ENCODE results near the gene LENG9. TPM values are rescaled to one million over a fixed set of nuclear protein-coding genes. Genes with fewer than 3 reads are reported as not detected.
"Not testable (repeated sequence)": the region's sequence is repeated elsewhere in the genome, so short reads cannot be mapped to it uniquely, and the experiment has no call there.

LENG9 gene
- total RNA-seq = 10 to 100 TPM in 1 of 4 donors, 1 to 10 TPM in 3; 5.9 to 10.3 (median 9.4) TPM

DNA sequence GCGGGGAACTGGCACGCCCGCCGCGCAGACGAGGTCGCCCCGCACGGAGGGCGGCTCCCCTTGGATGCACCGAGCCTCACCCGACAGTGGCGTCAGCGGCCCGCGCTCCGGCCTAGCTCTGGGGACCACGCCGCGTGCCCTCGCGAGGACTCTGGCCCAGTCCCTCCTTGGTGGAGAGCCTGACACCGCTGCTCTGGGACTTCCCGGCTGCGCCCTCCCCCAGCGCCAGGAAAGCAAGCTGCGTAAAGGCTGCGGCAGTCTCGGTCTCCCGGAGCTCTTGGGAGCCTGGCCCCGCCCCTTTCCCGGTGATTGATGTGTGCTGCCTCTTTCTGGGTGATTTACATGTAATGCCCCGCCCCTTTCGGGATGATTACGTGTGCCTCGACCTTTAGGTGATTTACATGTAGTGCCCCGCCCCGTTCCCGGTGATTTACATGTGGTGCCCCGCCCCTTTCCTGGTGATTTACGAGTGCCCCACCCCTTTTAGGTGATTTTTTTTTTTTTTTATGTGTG lies at the start of gene LENG9:
Gene LENG9 (minus strand): TSS at position 248 of the 513 bp plus-strand sequence. CDS start 252 bp downstream, outside the sequence.
- Histone ChIP-seq H3K4me1 (peaks cover 0 to 77% (median 15%) of the 10 kb centered on the region in 4 donors), H3K36me3 (peaks cover 0 to 38% (median 18%) of the 10 kb centered on the region in 3 donors), H3K27me3 (no peaks in the 10 kb centered on the region), H3K27ac (peak within 1 kb of the TSS; percentile 90 to 96 (median 95)), H3K9me3 (no peaks in the 10 kb centered on the region), H3K4me3 (peak within 1 kb of the TSS; percentile 59 to 73 (median 72))
- TF ChIP-seq EP300 (IDR thresholded peaks at IDR 0.05) = peak; percentile 52 to 97
- TF ChIP-seq, protein P1, sequence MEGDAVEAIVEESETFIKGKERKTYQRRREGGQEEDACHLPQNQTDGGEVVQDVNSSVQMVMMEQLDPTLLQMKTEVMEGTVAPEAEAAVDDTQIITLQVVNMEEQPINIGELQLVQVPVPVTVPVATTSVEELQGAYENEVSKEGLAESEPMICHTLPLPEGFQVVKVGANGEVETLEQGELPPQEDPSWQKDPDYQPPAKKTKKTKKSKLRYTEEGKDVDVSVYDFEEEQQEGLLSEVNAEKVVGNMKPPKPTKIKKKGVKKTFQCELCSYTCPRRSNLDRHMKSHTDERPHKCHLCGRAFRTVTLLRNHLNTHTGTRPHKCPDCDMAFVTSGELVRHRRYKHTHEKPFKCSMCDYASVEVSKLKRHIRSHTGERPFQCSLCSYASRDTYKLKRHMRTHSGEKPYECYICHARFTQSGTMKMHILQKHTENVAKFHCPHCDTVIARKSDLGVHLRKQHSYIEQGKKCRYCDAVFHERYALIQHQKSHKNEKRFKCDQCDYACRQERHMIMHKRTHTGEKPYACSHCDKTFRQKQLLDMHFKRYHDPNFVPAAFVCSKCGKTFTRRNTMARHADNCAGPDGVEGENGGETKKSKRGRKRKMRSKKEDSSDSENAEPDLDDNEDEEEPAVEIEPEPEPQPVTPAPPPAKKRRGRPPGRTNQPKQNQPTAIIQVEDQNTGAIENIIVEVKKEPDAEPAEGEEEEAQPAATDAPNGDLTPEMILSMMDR (IDR thresholded peaks at IDR 0.05) = no peak
- TF ChIP-seq POLR2A (IDR thresholded peaks at IDR 0.05) = peak; percentile 79 to 92
- WGBS, 2 donors = 1% methylated on average over 11 to 32 of the region's 41 CpGs
- peak; percentile 100 for DNase-seq (ENCODE audit: low spot score in 2 of 2)

DNA sequence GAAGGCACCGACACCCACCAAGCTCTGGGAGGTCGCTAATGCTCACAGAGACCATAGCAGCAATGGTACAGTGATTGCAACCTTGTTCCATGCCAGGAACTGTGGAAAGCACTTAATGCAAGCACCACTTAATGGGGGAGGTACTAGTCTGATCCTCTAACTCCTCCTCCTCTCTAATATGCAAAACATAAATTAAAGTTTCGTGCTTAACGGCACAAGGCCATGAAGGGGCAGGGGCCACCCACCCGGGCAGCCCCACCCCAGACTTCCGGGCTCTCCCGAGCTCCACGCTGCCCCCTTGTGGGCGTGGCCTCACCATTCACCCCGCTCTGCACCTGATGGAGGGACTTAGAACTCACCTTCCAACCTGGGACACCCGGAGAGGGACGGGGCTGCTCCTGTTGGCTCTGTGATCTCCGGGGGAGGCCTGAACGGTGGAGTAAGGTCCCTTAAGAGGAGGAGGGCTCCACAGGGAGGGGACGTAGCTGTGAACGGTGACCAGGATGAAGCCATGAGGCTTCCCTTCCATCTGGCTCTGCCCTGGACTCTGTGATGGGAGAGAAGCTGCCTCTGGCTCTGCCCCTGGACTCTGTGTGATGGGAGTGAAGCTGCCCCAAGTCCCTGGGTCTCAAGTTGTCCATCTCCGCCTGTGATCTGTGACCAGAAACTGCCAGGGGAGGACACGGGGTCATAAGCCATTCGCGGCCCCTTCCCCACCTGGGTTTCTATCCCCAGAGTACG lies 45.8 kb upstream of the LENG9 start:
- H3K27me3 ChIP-seq; H3K36me3 ChIP-seq; H3K4me1 ChIP-seq; H3K9me3 ChIP-seq; H3K4me3 ChIP-seq; H3K27ac ChIP-seq; DNase-seq (ENCODE audit: low spot score in 2 of 2): not testable (repeated sequence)
- WGBS, 2 donors = 100% methylated on average over 2 of the region's 21 CpGs; no CpG with 5 or more reads in 1 of the 2 donors

DNA sequence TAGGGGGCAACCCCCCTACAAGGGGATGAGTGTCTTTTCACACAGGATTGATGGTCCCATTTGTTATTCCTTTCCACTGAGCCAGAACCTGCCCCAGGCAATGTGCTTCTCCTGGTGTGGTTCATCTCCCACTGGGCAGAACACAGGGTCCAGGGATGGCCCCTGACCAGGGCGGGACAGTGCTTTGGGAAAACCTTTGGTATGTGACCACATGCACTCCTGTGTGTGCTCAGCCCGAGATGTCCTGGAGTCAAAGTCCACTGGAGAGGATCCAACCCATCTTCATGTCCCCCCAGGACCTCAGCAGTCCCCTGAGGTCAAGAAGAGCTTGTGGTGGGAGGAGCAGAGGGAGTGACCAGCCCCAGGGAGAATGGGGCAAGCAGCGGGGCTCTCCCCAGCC lies 44.9 kb upstream of the LENG9 start:
- not testable (repeated sequence) for H3K4me1 ChIP-seq; H3K27ac ChIP-seq; H3K4me3 ChIP-seq; DNase-seq (ENCODE audit: low spot score in 2 of 2); H3K27me3 ChIP-seq; H3K9me3 ChIP-seq; H3K36me3 ChIP-seq
- WGBS, 2 donors = 71 to 73% methylated on average over 1 to 3 of the region's 3 CpGs

DNA sequence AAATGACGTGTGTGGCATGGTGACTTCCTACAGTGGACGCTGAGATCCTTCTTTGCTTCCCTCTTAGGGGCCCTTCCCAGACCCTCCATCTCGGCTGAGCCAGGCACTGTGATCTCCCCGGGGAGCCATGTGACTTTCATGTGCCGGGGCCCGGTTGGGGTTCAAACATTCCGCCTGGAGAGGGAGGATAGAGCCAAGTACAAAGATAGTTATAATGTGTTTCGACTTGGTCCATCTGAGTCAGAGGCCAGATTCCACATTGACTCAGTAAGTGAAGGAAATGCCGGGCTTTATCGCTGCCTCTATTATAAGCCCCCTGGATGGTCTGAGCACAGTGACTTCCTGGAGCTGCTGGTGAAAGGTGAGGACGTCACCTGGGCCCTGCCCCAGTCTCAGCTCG lies 44.2 kb upstream of the LENG9 start:
- no peaks in the 10 kb centered on the region for H3K4me1 ChIP-seq
- DNase-seq (ENCODE audit: low spot score in 2 of 2) = no peak
- TF ChIP-seq EP300 (IDR thresholded peaks at IDR 0.05) (no peak), POLR2A (IDR thresholded peaks at IDR 0.05) (no peak)
- TF ChIP-seq, protein P1 (IDR thresholded peaks at IDR 0.05) = no peak
- WGBS, 2 donors = 59 to 61% methylated on average over 12 of the region's 12 CpGs
- no peaks in the 10 kb centered on the region for H3K9me3 ChIP-seq
- H3K27me3 ChIP-seq = no peaks in the 10 kb centered on the region
- H3K27ac ChIP-seq = no peak overlapping the region
- no peaks in the 10 kb centered on the region for H3K36me3 ChIP-seq
- no peak overlapping the region for H3K4me3 ChIP-seq

DNA sequence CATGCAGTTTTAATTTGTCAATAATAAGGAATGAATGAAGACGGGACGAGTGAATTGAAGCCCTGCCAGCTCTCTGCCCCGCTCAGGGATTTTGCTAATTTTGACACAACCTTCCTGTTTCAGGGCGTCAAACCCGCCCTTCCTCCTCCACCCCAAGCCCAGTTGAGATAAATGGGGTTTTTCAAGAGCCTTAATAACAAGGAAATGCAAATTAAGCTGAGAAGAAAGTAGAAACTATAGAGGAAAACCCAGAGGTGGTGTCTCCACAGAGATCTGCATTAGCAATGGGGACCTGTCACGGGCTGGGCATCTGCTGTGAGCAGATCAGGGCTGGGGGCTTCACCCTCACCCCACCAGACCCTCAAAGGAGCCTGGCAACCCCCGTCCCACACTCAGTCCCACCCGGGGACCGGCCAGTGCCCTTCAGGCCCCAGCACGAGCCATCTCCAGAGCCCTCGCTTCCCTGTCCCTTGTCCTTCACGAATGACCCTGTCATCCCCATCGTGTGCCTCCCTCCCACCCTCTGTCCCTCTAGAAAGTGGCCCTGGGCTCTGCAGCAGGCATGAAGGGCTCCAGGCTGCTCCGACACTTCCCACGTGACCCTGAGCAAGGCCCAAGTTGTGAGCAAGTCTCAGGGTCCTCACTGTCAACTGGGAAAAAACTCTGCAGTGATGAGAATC lies 43.6 kb upstream of the LENG9 start:
- H3K4me3 ChIP-seq; H3K27me3 ChIP-seq; H3K9me3 ChIP-seq; DNase-seq (ENCODE audit: low spot score in 2 of 2); H3K36me3 ChIP-seq; H3K27ac ChIP-seq; H3K4me1 ChIP-seq: not testable (repeated sequence)
- 77% methylated on average over 10 of the region's 15 CpGs; no CpG with 5 or more reads in 1 of the 2 donors for WGBS, 2 donors

DNA sequence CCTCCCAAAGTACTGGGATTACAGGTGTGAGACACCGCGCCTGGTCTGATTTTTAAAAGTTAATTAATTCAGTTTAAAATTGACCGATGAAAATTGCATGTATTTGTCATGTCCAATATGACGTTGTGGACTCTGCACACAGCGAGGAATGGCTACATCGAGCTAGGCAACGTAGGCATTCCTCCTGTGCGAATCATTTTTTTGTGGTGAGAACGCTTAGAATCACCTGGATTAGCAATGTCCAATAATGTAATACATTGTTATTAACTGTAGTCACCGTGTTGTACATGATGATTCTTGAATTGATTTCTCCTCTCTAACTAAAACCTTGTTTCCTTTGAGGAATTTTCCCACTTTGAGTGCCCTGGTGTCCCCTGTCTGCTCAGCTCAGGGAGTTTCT lies 42.5 kb upstream of the LENG9 start:
- Histone ChIP-seq H3K36me3 (no peaks in the 10 kb centered on the region), H3K27me3 (no peaks in the 10 kb centered on the region), H3K4me3 (no peak overlapping the region), H3K27ac (no peak overlapping the region), H3K9me3 (no peaks in the 10 kb centered on the region), H3K4me1 (no peaks in the 10 kb centered on the region)
- WGBS, 2 donors = 62 to 89% methylated on average over 10 of the region's 10 CpGs
- TF ChIP-seq POLR2A (IDR thresholded peaks at IDR 0.05) = no peak
- TF ChIP-seq EP300 (IDR thresholded peaks at IDR 0.05) = no peak
- TF ChIP-seq, protein P1 (IDR thresholded peaks at IDR 0.05) = no peak
- DNase-seq (ENCODE audit: low spot score in 2 of 2) = no peak

DNA sequence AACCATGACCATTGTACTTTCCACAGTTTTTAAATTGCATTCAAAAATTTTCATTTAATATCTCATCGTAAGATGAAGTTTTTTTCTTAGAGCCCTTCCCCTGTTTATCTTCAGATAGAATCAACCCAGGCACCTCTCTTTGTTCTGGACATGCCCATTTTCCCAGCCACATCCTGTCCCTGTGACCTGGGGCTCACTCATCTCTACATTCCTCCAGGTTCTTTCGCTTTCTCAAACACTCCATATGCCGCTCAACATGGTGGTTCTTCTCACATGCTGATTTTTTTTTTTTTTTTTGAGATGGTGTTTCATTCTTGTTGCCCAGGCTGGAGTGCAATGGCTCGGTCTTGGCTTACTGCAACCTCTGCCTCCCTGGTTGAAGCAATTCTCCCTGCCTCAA lies 42.0 kb upstream of the LENG9 start:
- WGBS, 2 donors = 82 to 85% methylated on average over 4 of the region's 4 CpGs
- H3K27ac ChIP-seq; H3K36me3 ChIP-seq; H3K9me3 ChIP-seq; H3K27me3 ChIP-seq; DNase-seq (ENCODE audit: low spot score in 2 of 2); H3K4me1 ChIP-seq; H3K4me3 ChIP-seq: not testable (repeated sequence)

Measured in tibial nerve (tissue), 4 donors.